Measurements from ENCODE around the gene MTHFD2L.

The MTHFD2L gene

DNA sequence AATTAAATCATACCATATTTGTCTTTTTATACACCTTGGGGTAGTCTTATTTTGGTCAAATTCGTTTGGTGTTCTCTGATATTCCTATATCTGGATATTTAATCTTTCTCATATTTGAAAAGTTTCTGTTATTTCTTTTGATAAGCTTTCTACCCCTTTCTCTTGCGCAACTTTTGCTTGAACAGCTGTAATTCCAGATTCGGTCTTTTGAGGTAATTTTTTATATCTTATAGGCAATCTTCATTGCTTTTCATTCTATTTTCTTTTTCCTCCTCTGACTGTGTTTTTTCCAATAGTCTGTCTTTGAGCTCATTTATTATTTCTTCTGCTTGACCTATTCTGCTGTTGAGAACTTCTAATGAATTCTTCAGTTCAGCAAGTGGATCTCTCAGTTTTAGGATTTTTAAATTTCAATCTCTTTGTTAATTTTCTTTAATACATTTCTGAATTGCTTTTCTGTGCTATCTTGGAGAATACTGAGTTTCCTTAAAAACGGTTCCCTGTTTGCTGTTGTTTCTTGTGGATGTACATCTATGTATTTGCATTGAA lies 11.3 kb upstream of the MTHFD2L start:
- Histone ChIP-seq H3K9me3 (replicated peaks; ENCODE audit: low read length) (peaks cover 3% of the 10 kb centered on the region), H3K4me1 (ENCODE audit: control insufficient read depth, insufficient read depth, low read length) (no peaks in the 10 kb centered on the region), H3K36me3 (ENCODE audit: insufficient read depth, low read length) (no peaks in the 10 kb centered on the region), H3K4me2 (ENCODE audit: low read length) (no peak overlapping the region), H3K27me3 (ENCODE audit: control insufficient read depth, insufficient read depth, low read length) (no peaks in the 10 kb centered on the region), H3K9ac (ENCODE audit: low read depth, low read length) (no peak overlapping the region), H3K4me3 (ENCODE audit: low read length) (no peak overlapping the region)

GRCh38 chr4:74148205-74148604 lies 9.7 kb upstream of the MTHFD2L start:
- Histone ChIP-seq H3K36me3 (ENCODE audit: insufficient read depth, low read length) (no peaks in the 10 kb centered on the region), H3K4me1 (ENCODE audit: control insufficient read depth, insufficient read depth, low read length) (no peaks in the 10 kb centered on the region), H3K9me3 (replicated peaks; ENCODE audit: low read length) (peaks cover 3% of the 10 kb centered on the region), H3K4me2 (ENCODE audit: low read length) (no peak overlapping the region), H3K9ac (ENCODE audit: low read depth, low read length) (no peak overlapping the region), H3K4me3 (ENCODE audit: low read length) (no peak overlapping the region), H3K27me3 (ENCODE audit: control insufficient read depth, insufficient read depth, low read length) (no peaks in the 10 kb centered on the region)

DNA sequence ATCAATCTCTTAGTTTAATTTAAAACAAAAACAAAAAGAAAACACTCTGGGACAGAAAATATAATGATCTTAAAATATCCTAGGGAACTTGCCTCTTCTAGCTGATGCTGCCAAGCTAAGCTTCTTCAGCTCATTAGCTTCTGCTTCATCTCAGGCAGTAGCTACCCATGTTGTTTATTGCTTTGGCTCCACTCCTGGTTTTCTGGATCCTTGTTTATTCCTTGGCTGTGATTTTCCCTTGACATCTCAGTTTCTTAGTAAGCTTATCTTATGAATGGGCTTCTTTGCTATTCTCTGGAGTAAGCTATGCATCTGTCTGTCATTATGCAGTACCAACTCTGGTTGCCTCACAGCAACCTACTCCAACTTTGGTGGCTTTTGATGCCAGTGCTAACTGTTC lies 5.1 kb upstream of the MTHFD2L start:
- Histone ChIP-seq H3K36me3 (ENCODE audit: insufficient read depth, low read length) (no peaks in the 10 kb centered on the region), H3K4me1 (ENCODE audit: control insufficient read depth, insufficient read depth, low read length) (peaks cover 16% of the 10 kb centered on the region), H3K4me3 (ENCODE audit: low read length) (no peak overlapping the region), H3K27me3 (ENCODE audit: control insufficient read depth, insufficient read depth, low read length) (no peaks in the 10 kb centered on the region), H3K4me2 (ENCODE audit: low read length) (no peak overlapping the region), H3K9ac (ENCODE audit: low read depth, low read length) (no peak overlapping the region), H3K9me3 (replicated peaks; ENCODE audit: low read length) (no peaks in the 10 kb centered on the region)

DNA sequence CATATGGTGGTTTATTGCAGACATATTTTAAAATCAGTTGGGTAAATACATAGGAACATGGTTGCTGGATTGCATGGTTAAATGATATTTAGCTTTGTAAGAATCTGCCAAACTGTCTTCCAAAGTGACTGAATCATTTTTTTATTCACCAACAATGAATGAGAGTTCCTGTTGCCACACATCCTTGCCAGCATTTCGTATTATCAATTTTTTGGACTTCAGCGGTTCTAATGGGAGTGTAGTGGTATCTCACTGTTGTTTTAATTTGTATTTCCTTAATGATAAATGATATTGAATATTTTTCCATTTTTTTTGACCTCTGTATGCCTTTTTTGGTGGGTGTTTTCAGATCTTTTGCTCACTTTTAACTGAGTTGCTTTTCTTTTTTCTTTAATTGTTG lies 1.4 kb upstream of the MTHFD2L start:
- Histone ChIP-seq H3K36me3 (ENCODE audit: insufficient read depth, low read length) (peaks cover 17% of the 10 kb centered on the region), H3K9ac (ENCODE audit: low read depth, low read length) (peak overlapping the region; percentile 89), H3K4me1 (ENCODE audit: control insufficient read depth, insufficient read depth, low read length) (peaks cover 22% of the 10 kb centered on the region), H3K27me3 (ENCODE audit: control insufficient read depth, insufficient read depth, low read length) (no peaks in the 10 kb centered on the region), H3K4me2 (ENCODE audit: low read length) (peak overlapping the region; percentile 86), H3K4me3 (ENCODE audit: low read length) (no peak overlapping the region), H3K9me3 (replicated peaks; ENCODE audit: low read length) (no peaks in the 10 kb centered on the region)

DNA sequence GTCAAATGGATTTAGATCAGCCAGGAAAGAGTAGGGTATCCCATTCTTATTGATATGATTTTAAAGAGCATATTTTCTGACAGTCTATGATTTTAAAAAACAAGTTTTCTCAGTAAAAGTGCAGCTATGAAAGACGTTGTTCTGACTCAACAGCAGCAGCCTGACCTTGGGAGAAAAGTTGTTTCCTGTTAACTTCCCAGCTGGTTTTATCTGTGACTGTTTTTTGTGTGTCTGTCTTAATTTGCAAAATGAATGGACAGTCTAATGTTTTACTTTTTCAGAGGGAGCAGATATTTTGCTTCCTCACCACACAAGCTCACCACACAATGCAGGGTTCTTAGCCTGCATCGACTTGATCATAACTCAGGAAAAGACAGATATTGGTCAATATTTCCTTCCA lies 764 bp upstream of the MTHFD2L start:
- peak overlapping the region; percentile 89 for H3K9ac ChIP-seq (ENCODE audit: low read depth, low read length)
- no peaks in the 10 kb centered on the region for H3K9me3 ChIP-seq (replicated peaks; ENCODE audit: low read length)
- no peaks in the 10 kb centered on the region for H3K27me3 ChIP-seq (ENCODE audit: control insufficient read depth, insufficient read depth, low read length)
- H3K36me3 ChIP-seq (ENCODE audit: insufficient read depth, low read length), result peaks cover 20% of the 10 kb centered on the region
- H3K4me1 ChIP-seq (ENCODE audit: control insufficient read depth, insufficient read depth, low read length), result peaks cover 28% of the 10 kb centered on the region
- peak overlapping the region; percentile 86 for H3K4me2 ChIP-seq (ENCODE audit: low read length)
- H3K4me3 ChIP-seq (ENCODE audit: low read length), result peak overlapping the region; percentile 86

DNA sequence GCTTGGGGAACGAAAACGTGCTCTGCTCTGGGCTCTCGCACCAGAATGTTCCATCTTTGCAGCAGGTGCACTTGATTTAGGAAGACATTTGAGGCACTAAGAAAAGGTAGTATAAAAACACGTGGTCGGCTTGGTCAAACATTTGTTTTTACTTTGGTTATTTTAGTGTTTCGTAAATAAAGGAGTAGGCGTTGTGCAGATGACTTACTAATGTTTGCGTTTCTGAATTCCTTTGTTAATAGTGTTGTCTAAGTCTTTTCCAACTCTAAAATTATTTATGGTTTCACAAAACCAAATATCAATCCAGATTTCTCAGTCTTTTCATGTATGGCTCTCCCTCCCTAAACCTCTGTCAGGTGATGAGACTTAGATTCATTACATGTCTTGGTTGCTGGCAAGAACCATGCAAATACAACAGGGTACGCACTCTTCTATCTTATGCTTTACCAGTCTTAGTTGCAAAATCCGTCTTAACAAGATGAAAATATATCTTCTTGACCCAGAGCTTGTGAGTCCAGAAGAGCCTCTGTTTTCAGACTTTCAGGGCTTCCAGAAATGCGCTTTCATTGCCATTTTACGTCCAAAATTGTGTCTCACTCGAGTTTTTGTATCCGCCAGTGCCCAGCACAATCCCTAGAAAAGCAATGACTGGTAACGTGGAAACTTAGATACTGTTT lies 686 bp downstream of the MTHFD2L start:
- peak overlapping the region; percentile 86 for H3K4me3 ChIP-seq (ENCODE audit: low read length)
- peaks cover 32% of the 10 kb centered on the region for H3K4me1 ChIP-seq (ENCODE audit: control insufficient read depth, insufficient read depth, low read length)
- H3K9ac ChIP-seq (ENCODE audit: low read depth, low read length), result peak overlapping the region; percentile 89
- no peaks in the 10 kb centered on the region for H3K27me3 ChIP-seq (ENCODE audit: control insufficient read depth, insufficient read depth, low read length)
- H3K36me3 ChIP-seq (ENCODE audit: insufficient read depth, low read length), result peaks cover 23% of the 10 kb centered on the region
- no peaks in the 10 kb centered on the region for H3K9me3 ChIP-seq (replicated peaks; ENCODE audit: low read length)
- H3K4me2 ChIP-seq (ENCODE audit: low read length), result peak overlapping the region; percentile 86

DNA sequence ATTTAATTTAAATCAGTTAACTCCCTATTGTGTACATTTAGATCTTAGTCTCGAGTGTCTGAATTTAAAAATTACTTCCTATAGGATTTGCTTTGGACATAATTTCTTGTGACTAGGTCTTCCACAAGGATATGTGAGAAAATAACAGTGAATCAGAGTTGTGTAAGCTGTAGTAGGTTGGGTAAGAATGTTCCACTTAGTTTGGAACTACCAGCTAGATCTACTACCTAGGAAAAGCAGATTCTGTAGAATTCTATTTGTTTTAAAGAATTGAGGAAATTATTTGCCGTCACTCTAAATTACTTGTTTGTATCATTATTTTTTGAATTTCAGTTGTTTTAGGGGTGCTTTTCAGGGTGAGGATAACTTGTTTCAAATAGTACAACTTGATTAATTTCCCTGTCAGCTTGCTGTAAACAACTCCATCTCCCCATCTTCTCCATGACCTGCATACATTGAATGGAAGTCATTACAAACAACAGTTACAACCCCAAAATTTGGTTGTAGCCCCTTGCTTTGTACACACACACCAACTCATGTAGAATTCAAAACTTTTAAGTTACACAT lies 1.3 kb downstream of the MTHFD2L start:
- Histone ChIP-seq H3K4me2 (ENCODE audit: low read length) (peak overlapping the region; percentile 86), H3K4me3 (ENCODE audit: low read length) (peak overlapping the region; percentile 86), H3K9me3 (replicated peaks; ENCODE audit: low read length) (no peaks in the 10 kb centered on the region), H3K36me3 (ENCODE audit: insufficient read depth, low read length) (peaks cover 26% of the 10 kb centered on the region), H3K9ac (ENCODE audit: low read depth, low read length) (peak overlapping the region; percentile 89), H3K27me3 (ENCODE audit: control insufficient read depth, insufficient read depth, low read length) (no peaks in the 10 kb centered on the region), H3K4me1 (ENCODE audit: control insufficient read depth, insufficient read depth, low read length) (peaks cover 32% of the 10 kb centered on the region)

GRCh38 chr4:74161666-74162450 lies 3.9 kb downstream of the MTHFD2L start:
- Histone ChIP-seq H3K4me3 (ENCODE audit: low read length) (no peak overlapping the region), H3K36me3 (ENCODE audit: insufficient read depth, low read length) (peaks cover 30% of the 10 kb centered on the region), H3K4me2 (ENCODE audit: low read length) (no peak overlapping the region), H3K9me3 (replicated peaks; ENCODE audit: low read length) (no peaks in the 10 kb centered on the region), H3K4me1 (ENCODE audit: control insufficient read depth, insufficient read depth, low read length) (peaks cover 24% of the 10 kb centered on the region), H3K9ac (ENCODE audit: low read depth, low read length) (no peak overlapping the region), H3K27me3 (ENCODE audit: control insufficient read depth, insufficient read depth, low read length) (no peaks in the 10 kb centered on the region)

DNA sequence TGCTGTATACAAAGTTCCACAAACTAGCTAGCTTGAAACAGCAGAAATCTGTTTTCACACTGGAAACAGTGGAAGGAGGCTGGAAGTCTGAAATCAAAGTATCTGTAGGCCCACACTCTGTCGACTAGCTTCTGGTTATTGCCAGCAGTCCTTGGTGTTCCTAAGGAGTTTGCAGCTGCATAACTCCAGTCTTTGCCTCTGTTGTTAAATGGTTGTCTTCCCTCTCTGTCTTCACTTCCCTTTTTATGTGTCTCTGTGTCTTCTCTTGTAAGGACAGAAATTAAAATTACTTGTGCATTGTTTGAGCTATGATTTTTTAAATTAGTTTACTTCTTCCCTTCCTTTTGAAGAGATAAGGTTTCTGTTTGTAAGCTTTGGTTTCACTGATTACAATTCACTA lies 8.2 kb downstream of the MTHFD2L start:
- no peaks in the 10 kb centered on the region for H3K9me3 ChIP-seq (replicated peaks; ENCODE audit: low read length)
- H3K4me1 ChIP-seq (ENCODE audit: control insufficient read depth, insufficient read depth, low read length), result peaks cover 28% of the 10 kb centered on the region
- H3K4me2 ChIP-seq (ENCODE audit: low read length), result no peak overlapping the region
- no peak overlapping the region for H3K4me3 ChIP-seq (ENCODE audit: low read length)
- no peak overlapping the region for H3K9ac ChIP-seq (ENCODE audit: low read depth, low read length)
- no peaks in the 10 kb centered on the region for H3K27me3 ChIP-seq (ENCODE audit: control insufficient read depth, insufficient read depth, low read length)
- H3K36me3 ChIP-seq (ENCODE audit: insufficient read depth, low read length), result peaks cover 17% of the 10 kb centered on the region

DNA sequence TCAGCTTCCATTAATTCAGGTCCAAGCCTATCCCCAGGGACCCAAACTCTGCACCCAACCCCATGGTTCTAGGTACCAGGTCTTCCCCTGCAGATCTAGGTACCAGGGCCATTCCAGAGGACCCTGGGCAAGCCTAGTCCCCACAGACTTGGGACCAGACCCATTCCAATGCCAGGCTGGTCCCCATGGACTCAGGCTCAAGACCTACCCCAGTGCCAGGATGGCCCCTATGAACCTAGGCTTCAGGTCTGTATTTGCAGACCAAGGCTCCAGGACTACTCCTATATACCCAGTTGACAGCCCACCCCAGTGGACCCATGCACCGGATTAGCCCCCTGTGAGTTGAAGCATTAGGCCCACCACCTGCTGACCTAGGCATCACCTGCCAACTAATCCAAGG lies 8.9 kb downstream of the MTHFD2L start:
- H3K27me3 ChIP-seq (ENCODE audit: control insufficient read depth, insufficient read depth, low read length), result no peaks in the 10 kb centered on the region

GRCh38 chr4:74167585-74167984 lies 9.7 kb downstream of the MTHFD2L start:
- Histone ChIP-seq H3K27me3 (ENCODE audit: control insufficient read depth, insufficient read depth, low read length) (no peaks in the 10 kb centered on the region), H3K4me2 (ENCODE audit: low read length) (no peak overlapping the region), H3K9me3 (replicated peaks; ENCODE audit: low read length) (no peaks in the 10 kb centered on the region), H3K4me3 (ENCODE audit: low read length) (no peak overlapping the region), H3K36me3 (ENCODE audit: insufficient read depth, low read length) (peaks cover 8% of the 10 kb centered on the region), H3K4me1 (ENCODE audit: control insufficient read depth, insufficient read depth, low read length) (peaks cover 16% of the 10 kb centered on the region), H3K9ac (ENCODE audit: low read depth, low read length) (no peak overlapping the region)

More for the DNA sequence above, 8.9 kb downstream of the MTHFD2L start:
- H3K4me1 ChIP-seq (ENCODE audit: control insufficient read depth, insufficient read depth, low read length), result peaks cover 23% of the 10 kb centered on the region
- no peak overlapping the region for H3K4me2 ChIP-seq (ENCODE audit: low read length)
- H3K4me3 ChIP-seq (ENCODE audit: low read length), result no peak overlapping the region
- no peak overlapping the region for H3K9ac ChIP-seq (ENCODE audit: low read depth, low read length)
- no peaks in the 10 kb centered on the region for H3K9me3 ChIP-seq (replicated peaks; ENCODE audit: low read length)
- H3K36me3 ChIP-seq (ENCODE audit: insufficient read depth, low read length), result peaks cover 10% of the 10 kb centered on the region
